ENCODE measurements around the gene EPAS1.

EPAS1 gene

GRCh38 chr2:46435796-46436360 lies 138.7 kb downstream of the EPAS1 start:
- TF ChIP-seq, protein P1, sequence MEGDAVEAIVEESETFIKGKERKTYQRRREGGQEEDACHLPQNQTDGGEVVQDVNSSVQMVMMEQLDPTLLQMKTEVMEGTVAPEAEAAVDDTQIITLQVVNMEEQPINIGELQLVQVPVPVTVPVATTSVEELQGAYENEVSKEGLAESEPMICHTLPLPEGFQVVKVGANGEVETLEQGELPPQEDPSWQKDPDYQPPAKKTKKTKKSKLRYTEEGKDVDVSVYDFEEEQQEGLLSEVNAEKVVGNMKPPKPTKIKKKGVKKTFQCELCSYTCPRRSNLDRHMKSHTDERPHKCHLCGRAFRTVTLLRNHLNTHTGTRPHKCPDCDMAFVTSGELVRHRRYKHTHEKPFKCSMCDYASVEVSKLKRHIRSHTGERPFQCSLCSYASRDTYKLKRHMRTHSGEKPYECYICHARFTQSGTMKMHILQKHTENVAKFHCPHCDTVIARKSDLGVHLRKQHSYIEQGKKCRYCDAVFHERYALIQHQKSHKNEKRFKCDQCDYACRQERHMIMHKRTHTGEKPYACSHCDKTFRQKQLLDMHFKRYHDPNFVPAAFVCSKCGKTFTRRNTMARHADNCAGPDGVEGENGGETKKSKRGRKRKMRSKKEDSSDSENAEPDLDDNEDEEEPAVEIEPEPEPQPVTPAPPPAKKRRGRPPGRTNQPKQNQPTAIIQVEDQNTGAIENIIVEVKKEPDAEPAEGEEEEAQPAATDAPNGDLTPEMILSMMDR (IDR thresholded peaks at IDR 0.05; ENCODE audit: low read length): no peak
- TF ChIP-seq EZH2phosphoT487 (IDR thresholded peaks at IDR 0.05; ENCODE audit: low read length) (no peak), EZH2 (optimal IDR thresholded peaks at IDR 0.05; ENCODE audit: low read depth, low read length) (no peak)
- no peaks in the 10 kb centered on the region for H3K79me2 ChIP-seq (ENCODE audit: low read length)
- no peaks in the 10 kb centered on the region for H4K20me1 ChIP-seq (ENCODE audit: insufficient read depth, low read length)
- no peak overlapping the region for H2AFZ ChIP-seq (ENCODE audit: low read length)
- H3K27me3 ChIP-seq (replicated peaks; ENCODE audit: insufficient read depth, low read length): peaks cover 7% of the 10 kb centered on the region; the same call in 1 of the 2 replicates
- H3K27ac ChIP-seq (ENCODE audit: low read length): no peak overlapping the region
- H3K4me1 ChIP-seq (ENCODE audit: low read length): peaks cover 9% of the 10 kb centered on the region
- H3K9ac ChIP-seq (ENCODE audit: low read length): no peak overlapping the region
- DNase-seq: no peak
- no peaks in the 10 kb centered on the region for H3K9me2 ChIP-seq (replicated peaks; ENCODE audit: insufficient read depth, low read length)
- no peak overlapping the region for H3K4me3 ChIP-seq (ENCODE audit: low read length)
- no peaks in the 10 kb centered on the region for H3K36me3 ChIP-seq (replicated peaks; ENCODE audit: insufficient read depth, low read length)
- no peak overlapping the region for H3K4me2 ChIP-seq (ENCODE audit: low read depth, low read length)
- no peaks in the 10 kb centered on the region for H3F3A ChIP-seq (ENCODE audit: insufficient read depth, low read length)
- H3K9me3 ChIP-seq (replicated peaks; ENCODE audit: insufficient read depth, low read length): no peaks in the 10 kb centered on the region

All from MM.1S (cell line).